ENCODE results near the gene HIPK1.
A peak's percentile ranks its signal among the peaks of the same experiment; 100 is the strongest.

Gene HIPK1

GRCh38 chr1:113924473-113924872 is 4.7 kb upstream of the HIPK1 start:
- Mint-ChIP-seq H3K4me1 (ENCODE audit: low read depth in 2 of 2) (peaks cover 10 to 14% of the 10 kb centered on the region in 2 donors), H3K27ac (no peak overlapping the region), H3K4me3 (no peak overlapping the region), H3K36me3 (ENCODE audit: insufficient read depth) (peaks cover 22% of the 10 kb centered on the region), H3K27me3 (no peaks in the 10 kb centered on the region), H3K9me3 (no peaks in the 10 kb centered on the region)
- DNase-seq (no peak), ATAC-seq (replicated peaks) (no peak)

GRCh38 chr1:113928187-113928930 is 765 bp upstream of the HIPK1 start:
- no peak for ATAC-seq (replicated peaks)
- Mint-ChIP-seq H3K4me3 (peak overlapping the region; percentile 92 to 93), H3K4me1 (ENCODE audit: low read depth in 2 of 2) (peaks cover 36 to 44% of the 10 kb centered on the region in 2 donors)

GRCh38 chr1:113929750-113930498 is 800 bp downstream of the HIPK1 start:
- peak; percentile 81 to 83 (median 83) for DNase-seq
- H3K36me3 Mint-ChIP-seq (ENCODE audit: insufficient read depth): peaks cover 64% of the 10 kb centered on the region
- H3K27ac Mint-ChIP-seq: peak overlapping the region; percentile 99 to 100
- H3K9me3 Mint-ChIP-seq: no peaks in the 10 kb centered on the region
- peak overlapping the region; percentile 92 to 93 for H3K4me3 Mint-ChIP-seq
- no peaks in the 10 kb centered on the region for H3K27me3 Mint-ChIP-seq
- peaks cover 43 to 56% of the 10 kb centered on the region in 2 donors for H3K4me1 Mint-ChIP-seq (ENCODE audit: low read depth in 2 of 2)
- peak; percentile 49 for ATAC-seq (replicated peaks)

More at GRCh38 chr1:113928187-113928930, 765 bp upstream of the HIPK1 start:
- no peak for DNase-seq
- Mint-ChIP-seq H3K36me3 (ENCODE audit: insufficient read depth) (peaks cover 55% of the 10 kb centered on the region), H3K27ac (peak overlapping the region; percentile 99 to 100), H3K27me3 (no peaks in the 10 kb centered on the region), H3K9me3 (no peaks in the 10 kb centered on the region)

- Mint-ChIP-seq H3K4me1 (ENCODE audit: low read depth in 2 of 2) (peaks cover 43 to 61% of the 10 kb centered on the region in 2 donors), H3K27me3 (no peaks in the 10 kb centered on the region), H3K9me3 (no peaks in the 10 kb centered on the region), H3K27ac (peak overlapping the region; percentile 99 to 100), H3K36me3 (ENCODE audit: insufficient read depth) (peaks cover 71% of the 10 kb centered on the region), H3K4me3 (peak overlapping the region; percentile 92 to 93)
- DNase-seq (peak; percentile 70 to 79 (median 76)), ATAC-seq (replicated peaks) (peak; percentile 58)
Measured at GRCh38 chr1:113930499-113931161, 1.5 kb downstream of the HIPK1 start.

GRCh38 chr1:113931451-113931851 is 2.3 kb downstream of the HIPK1 start:
- ATAC-seq (replicated peaks): no peak
- Mint-ChIP-seq H3K9me3 (no peaks in the 10 kb centered on the region), H3K4me3 (peak overlapping the region; percentile 92 to 93), H3K27me3 (no peaks in the 10 kb centered on the region), H3K4me1 (ENCODE audit: low read depth in 2 of 2) (peaks cover 46 to 67% of the 10 kb centered on the region in 2 donors), H3K36me3 (ENCODE audit: insufficient read depth) (peaks cover 78% of the 10 kb centered on the region), H3K27ac (peak overlapping the region; percentile 99 to 100)
- DNase-seq: no peak

- Mint-ChIP-seq H3K9me3 (no peaks in the 10 kb centered on the region), H3K36me3 (ENCODE audit: insufficient read depth) (peaks cover 65% of the 10 kb centered on the region), H3K4me1 (ENCODE audit: low read depth in 2 of 2) (peaks cover 50 to 74% of the 10 kb centered on the region in 2 donors), H3K4me3 (peak overlapping the region; percentile 92 to 93), H3K27me3 (no peaks in the 10 kb centered on the region), H3K27ac (peak overlapping the region; percentile 21 to 100)
- ATAC-seq (replicated peaks): no peak
- DNase-seq: no peak
Measured at GRCh38 chr1:113934006-113934405, 4.9 kb downstream of the HIPK1 start.

- Mint-ChIP-seq H3K4me3 (peak overlapping the region in 1 of 2 donors; percentile 92), H3K27me3 (no peaks in the 10 kb centered on the region), H3K36me3 (ENCODE audit: insufficient read depth) (peaks cover 64% of the 10 kb centered on the region), H3K27ac (peak overlapping the region in 1 of 2 donors; percentile 100), H3K4me1 (ENCODE audit: low read depth in 2 of 2) (peaks cover 55 to 80% of the 10 kb centered on the region in 2 donors), H3K9me3 (no peaks in the 10 kb centered on the region)
- no peak for ATAC-seq (replicated peaks)
- DNase-seq: no peak
Measured at GRCh38 chr1:113934511-113935055, 5.5 kb downstream of the HIPK1 start.

GRCh38 chr1:113935176-113935575 is 6.1 kb downstream of the HIPK1 start:
- no peak for DNase-seq
- H3K9me3 Mint-ChIP-seq: no peaks in the 10 kb centered on the region
- no peak for ATAC-seq (replicated peaks)
- peaks cover 62% of the 10 kb centered on the region for H3K36me3 Mint-ChIP-seq (ENCODE audit: insufficient read depth)
- peak overlapping the region; percentile 24 to 44 for H3K27ac Mint-ChIP-seq
- H3K27me3 Mint-ChIP-seq: no peaks in the 10 kb centered on the region
- H3K4me1 Mint-ChIP-seq (ENCODE audit: low read depth in 2 of 2): peaks cover 58 to 83% of the 10 kb centered on the region in 2 donors
- H3K4me3 Mint-ChIP-seq: peak overlapping the region in 1 of 2 donors; percentile 56

GRCh38 chr1:113935970-113936369 is 6.8 kb downstream of the HIPK1 start:
- H3K4me3 Mint-ChIP-seq: peak overlapping the region; percentile 35 to 56
- peaks cover 58 to 83% of the 10 kb centered on the region in 2 donors for H3K4me1 Mint-ChIP-seq (ENCODE audit: low read depth in 2 of 2)
- H3K36me3 Mint-ChIP-seq (ENCODE audit: insufficient read depth): peaks cover 62% of the 10 kb centered on the region
- peak; percentile 57 for ATAC-seq (replicated peaks)
- peak in 1 of 3 experiments; percentile 23 for DNase-seq
- peak overlapping the region; percentile 24 to 44 for H3K27ac Mint-ChIP-seq
- H3K27me3 Mint-ChIP-seq: no peaks in the 10 kb centered on the region
- no peaks in the 10 kb centered on the region for H3K9me3 Mint-ChIP-seq

- Mint-ChIP-seq H3K9me3 (no peaks in the 10 kb centered on the region), H3K27ac (peak overlapping the region; percentile 1 to 87), H3K4me3 (peak overlapping the region; percentile 48 to 79), H3K4me1 (ENCODE audit: low read depth in 2 of 2) (peaks cover 52 to 76% of the 10 kb centered on the region in 2 donors), H3K36me3 (ENCODE audit: insufficient read depth) (peaks cover 61% of the 10 kb centered on the region), H3K27me3 (no peaks in the 10 kb centered on the region)
- no peak for DNase-seq
- ATAC-seq (replicated peaks): no peak
Measured at GRCh38 chr1:113937146-113937545, 8.0 kb downstream of the HIPK1 start.

- H3K4me1 Mint-ChIP-seq (ENCODE audit: low read depth in 2 of 2): peaks cover 47 to 75% of the 10 kb centered on the region in 2 donors
- H3K4me3 Mint-ChIP-seq: peak overlapping the region; percentile 48 to 79
- peaks cover 61% of the 10 kb centered on the region for H3K36me3 Mint-ChIP-seq (ENCODE audit: insufficient read depth)
Measured at GRCh38 chr1:113938192-113938591, 9.1 kb downstream of the HIPK1 start.

GRCh38 chr1:113940365-113941244 is 11.5 kb downstream of the HIPK1 start:
- H3K36me3 Mint-ChIP-seq (ENCODE audit: insufficient read depth): peaks cover 67% of the 10 kb centered on the region
- peak overlapping the region; percentile 75 to 79 for H3K4me3 Mint-ChIP-seq
- peak; percentile 43 to 52 (median 52) for DNase-seq
- ATAC-seq (replicated peaks): peak; percentile 78
- H3K4me1 Mint-ChIP-seq (ENCODE audit: low read depth in 2 of 2): peaks cover 49 to 68% of the 10 kb centered on the region in 2 donors
- no peaks in the 10 kb centered on the region for H3K9me3 Mint-ChIP-seq
- no peaks in the 10 kb centered on the region for H3K27me3 Mint-ChIP-seq
- peak overlapping the region; percentile 78 to 95 for H3K27ac Mint-ChIP-seq

More at GRCh38 chr1:113938192-113938591, 9.1 kb downstream of the HIPK1 start:
- ATAC-seq (replicated peaks): no peak
- no peak for DNase-seq
- peak overlapping the region; percentile 33 to 87 for H3K27ac Mint-ChIP-seq
- H3K27me3 Mint-ChIP-seq: no peaks in the 10 kb centered on the region
- H3K9me3 Mint-ChIP-seq: no peaks in the 10 kb centered on the region

Measured in effector memory CD8-positive, alpha-beta T cell (primary cell).